Keratinocyte (primary cell): ENCODE measurements around the gene TBC1D5.

ENCODE experiments used
- EZH2 ChIP-seq: IDR thresholded peaks from one replicate; pipeline ENCODE4 v1.6.1; 2012; ENCODE audit warnings: inconsistent platforms, mild to moderate bottlenecking, low read length, moderate library complexity
- TF ChIP-seq, protein P1 (sequence below), 3 experiments: IDR thresholded peaks in 1 of 3; conservative IDR thresholded peaks in 1 of 3; optimal IDR thresholded peaks in 1 of 3; 2 replicates in 2 of 3; 3 replicates in 1 of 3; pipeline versions ENCODE3 to v1.5.1; 2011; ENCODE audit warnings: low read length in 3 of 3, mild to moderate bottlenecking in 3 of 3, moderate library complexity in 2 of 3, control low read depth in 1 of 3, inconsistent platforms in 1 of 3; ENCODE audit not compliant: insufficient read depth in 2 of 3; ENCODE audit errors: extremely low read depth in 1 of 3

DNA sequence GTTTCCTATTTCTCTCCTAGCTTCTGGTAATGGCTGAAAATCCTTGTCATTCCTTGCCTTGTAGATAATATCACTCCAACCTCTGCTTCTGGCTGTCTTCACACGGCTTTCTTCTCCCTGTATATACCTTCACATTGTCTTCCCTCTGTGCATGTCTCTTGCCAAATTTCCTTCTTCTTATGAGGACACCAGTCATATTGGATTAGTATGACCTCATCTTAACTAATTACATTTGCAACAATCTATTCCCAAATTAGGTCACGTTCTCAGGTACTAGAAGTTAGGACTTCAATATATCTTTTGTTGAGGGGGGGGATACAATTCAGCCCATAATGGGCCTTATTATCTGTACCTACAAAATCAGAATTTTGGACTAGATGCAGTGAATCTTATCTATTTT lies 440.3 kb downstream of the TBC1D5 start:
- TF ChIP-seq, protein P1, sequence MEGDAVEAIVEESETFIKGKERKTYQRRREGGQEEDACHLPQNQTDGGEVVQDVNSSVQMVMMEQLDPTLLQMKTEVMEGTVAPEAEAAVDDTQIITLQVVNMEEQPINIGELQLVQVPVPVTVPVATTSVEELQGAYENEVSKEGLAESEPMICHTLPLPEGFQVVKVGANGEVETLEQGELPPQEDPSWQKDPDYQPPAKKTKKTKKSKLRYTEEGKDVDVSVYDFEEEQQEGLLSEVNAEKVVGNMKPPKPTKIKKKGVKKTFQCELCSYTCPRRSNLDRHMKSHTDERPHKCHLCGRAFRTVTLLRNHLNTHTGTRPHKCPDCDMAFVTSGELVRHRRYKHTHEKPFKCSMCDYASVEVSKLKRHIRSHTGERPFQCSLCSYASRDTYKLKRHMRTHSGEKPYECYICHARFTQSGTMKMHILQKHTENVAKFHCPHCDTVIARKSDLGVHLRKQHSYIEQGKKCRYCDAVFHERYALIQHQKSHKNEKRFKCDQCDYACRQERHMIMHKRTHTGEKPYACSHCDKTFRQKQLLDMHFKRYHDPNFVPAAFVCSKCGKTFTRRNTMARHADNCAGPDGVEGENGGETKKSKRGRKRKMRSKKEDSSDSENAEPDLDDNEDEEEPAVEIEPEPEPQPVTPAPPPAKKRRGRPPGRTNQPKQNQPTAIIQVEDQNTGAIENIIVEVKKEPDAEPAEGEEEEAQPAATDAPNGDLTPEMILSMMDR (optimal IDR thresholded peaks at IDR 0.05 in 1 of 3, IDR thresholded peaks at IDR 0.05 in 1 of 3, conservative IDR thresholded peaks at IDR 0.05 in 1 of 3; ENCODE audit: extremely low read depth in 1 of 3, insufficient read depth in 2 of 3, low read length in 3 of 3) = no peak
- no peak for TF ChIP-seq EZH2
